Activated T-cell treated with anti-CD3 and anti-CD28 coated beads for 24 hours (primary cell): ENCODE data around the gene NENF.

Experiments used
- DNase-seq: peaks from one replicate; pipeline ENCODE4 v3.0.0-alpha.2; 2020; ENCODE audit warnings: low read depth

NENF gene

DNA sequence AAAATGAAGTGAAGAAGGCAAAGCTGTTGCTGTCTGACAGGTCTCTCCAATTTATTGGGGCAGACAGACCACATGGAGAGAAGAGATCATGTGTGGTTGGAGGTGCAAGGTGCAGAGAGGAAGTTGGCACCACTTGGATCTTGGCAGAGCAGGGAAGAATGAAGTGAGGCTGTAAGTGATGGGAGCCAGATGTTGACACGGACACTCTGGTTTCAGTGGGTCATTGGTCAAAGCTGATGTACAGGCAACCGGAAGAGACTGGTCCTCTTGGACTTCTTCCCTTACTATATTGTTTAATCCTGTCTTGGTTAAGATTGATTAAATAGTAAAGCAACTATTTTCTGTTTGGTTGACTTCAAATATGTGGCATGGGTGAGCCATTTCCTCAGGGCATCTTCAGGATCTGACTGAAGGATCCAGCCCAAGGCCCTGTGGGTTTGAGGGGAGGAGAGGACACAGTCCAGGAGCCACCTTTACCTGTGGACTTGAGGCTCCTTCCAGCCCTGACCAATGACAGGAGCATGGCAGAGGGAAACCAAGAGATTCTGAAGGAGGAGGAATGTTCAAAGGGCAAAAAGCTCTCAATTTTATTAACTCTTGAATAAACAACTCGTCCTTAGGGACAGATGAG lies 49.4 kb downstream of the NENF start:
- no peak for DNase-seq

DNA sequence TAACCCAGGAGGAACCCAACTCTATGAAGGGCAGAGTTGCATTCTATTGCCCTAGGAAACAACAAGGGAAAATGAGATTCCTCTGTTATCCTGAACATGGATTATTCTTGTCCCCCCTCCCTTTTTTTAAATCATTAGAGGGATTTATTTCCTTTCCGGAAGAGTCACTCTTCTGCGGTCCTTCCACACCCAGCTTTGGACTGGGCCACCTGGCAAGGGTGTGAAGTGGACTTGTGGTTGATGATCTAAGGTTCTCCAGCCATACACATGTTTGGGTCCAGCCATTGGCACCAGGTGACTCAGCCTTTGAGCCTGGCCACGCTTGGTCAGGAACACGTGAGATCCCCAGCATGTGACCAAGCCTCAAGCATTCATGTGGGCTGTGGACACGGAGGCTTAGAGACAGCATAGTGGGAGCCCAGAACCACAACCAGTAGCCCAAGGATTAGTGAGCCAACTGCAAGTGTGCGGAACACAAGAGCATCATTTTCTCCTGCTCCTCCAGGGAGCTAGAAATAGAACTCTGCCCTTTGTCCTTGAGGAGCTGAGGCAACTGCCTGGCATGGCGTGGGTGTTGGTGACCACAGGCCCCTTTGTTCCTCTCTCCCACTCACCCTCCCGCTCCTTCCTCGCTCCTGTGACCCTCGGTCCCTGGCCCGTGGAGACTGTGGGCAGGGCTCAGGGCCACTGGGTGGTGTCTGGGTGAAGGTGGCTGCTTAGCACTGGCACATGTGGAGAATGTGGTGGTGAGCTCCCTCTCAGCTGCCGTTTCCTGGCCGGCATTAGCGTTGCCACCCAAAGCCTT lies 50.1 kb downstream of the NENF start:
- DNase-seq, result no peak

- DNase-seq, result no peak
Measured at GRCh38 chr1:212484701-212485570, 52.2 kb downstream of the NENF start.

GRCh38 chr1:212485571-212485912 lies 52.8 kb downstream of the NENF start:
- DNase-seq, result no peak

GRCh38 chr1:212485913-212486618 lies 53.3 kb downstream of the NENF start:
- DNase-seq, result no peak

GRCh38 chr1:212486619-212486975 lies 53.9 kb downstream of the NENF start:
- no peak for DNase-seq

DNA sequence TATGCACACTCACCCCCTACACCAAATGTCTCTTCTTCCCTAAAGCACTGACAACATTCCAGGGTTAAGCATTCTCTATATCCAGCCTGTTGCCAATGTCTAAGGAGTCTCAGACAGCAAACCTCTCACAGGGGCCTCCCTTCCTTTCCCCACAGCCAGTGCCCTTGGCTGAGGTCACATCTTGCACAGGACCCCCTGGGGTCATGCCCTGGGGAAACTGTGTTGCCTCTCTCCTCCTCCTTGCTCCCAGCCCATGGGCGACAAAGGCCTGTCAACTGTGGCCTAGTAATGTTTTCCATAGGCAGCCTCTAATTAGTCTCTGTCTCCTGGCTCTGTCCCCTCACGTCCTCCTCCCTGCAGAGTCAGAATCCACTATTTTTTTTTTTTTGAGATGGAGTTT lies 54.6 kb downstream of the NENF start:
- DNase-seq, result no peak

- no peak for DNase-seq
Measured at GRCh38 chr1:212487774-212488435, 55.2 kb downstream of the NENF start.

DNA sequence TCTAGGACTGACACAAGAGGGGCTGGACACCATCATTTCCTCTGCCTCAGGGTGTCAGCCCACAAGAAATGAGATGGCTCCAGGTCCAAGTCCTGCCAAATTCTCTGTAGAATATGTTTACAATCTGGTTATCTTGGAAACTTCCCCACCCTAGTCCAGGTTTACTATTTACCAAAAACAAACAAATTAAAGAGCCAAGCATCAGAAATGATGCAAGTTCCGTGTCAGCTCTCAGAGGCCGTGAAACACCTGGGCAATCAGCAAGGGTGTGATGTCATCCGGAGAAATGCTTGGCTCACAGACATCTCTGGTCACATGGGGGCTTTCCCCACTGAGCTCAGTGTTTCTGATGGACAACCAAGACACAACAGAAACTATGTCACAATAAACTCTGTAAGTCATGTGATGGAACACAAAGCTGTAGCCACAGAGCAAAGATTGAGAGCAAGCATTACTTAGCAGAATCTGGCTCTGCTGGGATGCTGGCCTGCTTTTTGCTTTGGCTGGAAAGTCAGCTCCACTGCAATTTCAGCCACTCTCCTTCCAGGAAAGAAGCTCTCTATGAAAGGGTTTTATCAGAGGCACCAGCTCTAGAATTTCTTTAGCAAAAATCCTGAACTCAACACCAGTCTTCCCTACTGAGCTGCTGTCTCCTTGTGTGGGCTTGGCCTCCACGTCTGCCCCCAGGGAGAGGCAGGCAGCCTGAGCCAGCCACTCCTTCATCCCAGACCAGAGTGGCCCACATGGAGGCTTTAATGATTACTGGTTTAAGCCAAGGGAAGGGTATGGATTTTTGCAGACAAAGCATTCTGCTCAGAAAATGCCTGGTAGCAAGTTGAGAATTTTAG lies 55.9 kb downstream of the NENF start:
- no peak for DNase-seq

DNA sequence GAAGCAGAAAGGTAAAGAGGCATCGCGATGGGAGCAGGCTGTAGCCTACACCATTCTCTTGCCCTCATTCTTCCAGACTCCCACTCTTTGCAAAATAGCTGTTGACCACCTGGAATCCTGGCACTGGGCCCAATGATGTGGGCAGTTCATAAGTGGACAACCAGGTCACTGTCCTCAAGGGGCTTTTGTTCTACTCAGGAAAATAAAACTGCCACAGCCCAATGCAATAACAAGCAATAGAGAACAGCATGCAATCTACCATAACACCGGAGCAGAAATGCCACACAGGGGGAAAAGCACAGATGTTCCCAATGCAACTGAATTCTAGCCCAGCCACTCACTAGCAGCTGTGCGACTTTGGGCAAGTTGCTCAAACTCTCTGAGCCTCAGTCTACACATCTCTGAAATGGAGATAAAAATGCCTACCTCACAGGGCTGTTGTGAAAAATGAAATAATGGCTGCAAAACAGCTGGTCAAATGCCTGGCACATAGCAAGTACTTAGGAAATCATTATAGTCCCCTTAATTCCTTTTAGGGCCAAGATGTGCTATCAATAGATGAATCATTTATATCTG lies 56.7 kb downstream of the NENF start:
- DNase-seq, result no peak

DNA sequence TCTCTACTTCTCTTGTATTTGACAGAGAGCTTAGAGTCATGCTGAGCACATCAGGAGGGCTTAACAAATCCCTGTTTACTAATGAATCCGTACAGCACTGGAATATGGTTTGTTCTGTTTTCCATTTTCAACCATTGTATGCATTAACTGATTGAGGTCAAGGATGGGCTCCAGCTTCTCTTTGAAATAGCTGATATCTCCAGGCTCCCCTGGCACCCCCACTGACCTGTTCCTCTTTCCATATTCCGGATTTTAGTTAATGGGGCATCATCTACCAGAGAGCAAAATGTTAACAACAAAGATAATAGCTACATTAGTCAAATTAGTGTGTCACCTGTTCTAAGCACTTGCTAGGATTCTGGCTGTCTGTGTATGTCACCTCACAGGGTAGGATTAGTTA lies 57.6 kb downstream of the NENF start:
- no peak for DNase-seq

- DNase-seq, result no peak
Measured at GRCh38 chr1:212491454-212491853, 58.7 kb downstream of the NENF start.
